ENCODE results near the gene MED4. TPM values are rescaled to one million over a fixed set of nuclear protein-coding genes. Genes with fewer than 3 reads are reported as not detected.
A peak's percentile ranks its signal among the peaks of the same experiment; 100 is the strongest.

Gene MED4
- total and polyA plus RNA-seq, 2 experiments from 2014 or later = 29.0 to 92.5 TPM

DNA sequence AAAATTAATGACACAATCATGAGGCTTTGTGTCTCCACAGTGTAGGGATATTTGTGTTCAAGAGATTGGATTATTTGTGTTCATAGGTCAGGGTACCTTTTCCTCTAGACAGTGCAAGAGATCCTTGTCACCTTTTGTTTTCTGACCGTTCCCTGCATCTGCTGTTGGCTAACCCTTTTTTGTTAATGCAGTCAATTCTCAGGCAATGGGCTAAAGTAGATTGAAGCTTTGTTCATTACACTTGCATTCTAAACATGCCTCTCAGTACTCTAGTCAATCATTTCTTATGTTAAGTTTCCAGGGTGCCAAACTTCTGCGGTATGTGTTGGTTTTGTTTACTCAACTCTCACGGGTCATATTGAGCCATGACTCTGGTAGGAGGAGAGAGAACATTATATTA, 1.8 kb upstream of the MED4 start:
- Mint-ChIP-seq H3K9me3 (no peaks in the 10 kb centered on the region), H3K27ac (no peak overlapping the region), H3K36me3 (ENCODE audit: low read depth) (peaks cover 3% of the 10 kb centered on the region; the same call in 1 of the 3 replicates), H3K4me1 (peaks cover 21% of the 10 kb centered on the region), H3K27me3 (ENCODE audit: insufficient read depth, low read depth, poor library complexity) (peaks cover 3% of the 10 kb centered on the region), H3K4me3 (no peak overlapping the region)
- no peaks in the 10 kb centered on the region for H3K27me3 ChIP-seq (ENCODE audit: insufficient read depth)
- H2AFZ ChIP-seq = 0 out of 2 replicates have a peak overlapping the region, but pooled peaks have one; percentile 3
- DNase-seq (ENCODE audit: low spot score) = peak; percentile 42
- H3K79me2 ChIP-seq (replicated peaks; ENCODE audit: insufficient read depth) = peaks cover 32% of the 10 kb centered on the region
- H3K4me3 ChIP-seq = no peak overlapping the region
- H3K27ac ChIP-seq (ENCODE audit: low read depth) = no peak overlapping the region
- no peak; the same call in 2 of the 3 replicates for ATAC-seq
- no peaks in the 10 kb centered on the region; the same call in 1 of the 2 replicates for H3K9me2 ChIP-seq (ENCODE audit: insufficient read depth)
- H3F3A ChIP-seq (replicated peaks; ENCODE audit: low read depth) = no peaks in the 10 kb centered on the region
- TF ChIP-seq, protein P1, sequence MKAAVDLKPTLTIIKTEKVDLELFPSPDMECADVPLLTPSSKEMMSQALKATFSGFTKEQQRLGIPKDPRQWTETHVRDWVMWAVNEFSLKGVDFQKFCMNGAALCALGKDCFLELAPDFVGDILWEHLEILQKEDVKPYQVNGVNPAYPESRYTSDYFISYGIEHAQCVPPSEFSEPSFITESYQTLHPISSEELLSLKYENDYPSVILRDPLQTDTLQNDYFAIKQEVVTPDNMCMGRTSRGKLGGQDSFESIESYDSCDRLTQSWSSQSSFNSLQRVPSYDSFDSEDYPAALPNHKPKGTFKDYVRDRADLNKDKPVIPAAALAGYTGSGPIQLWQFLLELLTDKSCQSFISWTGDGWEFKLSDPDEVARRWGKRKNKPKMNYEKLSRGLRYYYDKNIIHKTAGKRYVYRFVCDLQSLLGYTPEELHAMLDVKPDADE (IDR thresholded peaks at IDR 0.05) = no peak
- TF ChIP-seq NANOG (IDR thresholded peaks at IDR 0.05; ENCODE audit: borderline replicate concordance) = peak; percentile 17; the same call in 1 of the 2 replicates
- H3K4me1 ChIP-seq (ENCODE audit: insufficient read depth) = peaks cover 13% of the 10 kb centered on the region
- H3K4me2 ChIP-seq = 0 out of 2 replicates have a peak overlapping the region, but pooled peaks have one; percentile 20
- H3K36me3 ChIP-seq (ENCODE audit: insufficient read depth) = no peaks in the 10 kb centered on the region
- H4K20me1 ChIP-seq (replicated peaks; ENCODE audit: insufficient read depth) = no peaks in the 10 kb centered on the region; the same call in 1 of the 2 replicates

DNA sequence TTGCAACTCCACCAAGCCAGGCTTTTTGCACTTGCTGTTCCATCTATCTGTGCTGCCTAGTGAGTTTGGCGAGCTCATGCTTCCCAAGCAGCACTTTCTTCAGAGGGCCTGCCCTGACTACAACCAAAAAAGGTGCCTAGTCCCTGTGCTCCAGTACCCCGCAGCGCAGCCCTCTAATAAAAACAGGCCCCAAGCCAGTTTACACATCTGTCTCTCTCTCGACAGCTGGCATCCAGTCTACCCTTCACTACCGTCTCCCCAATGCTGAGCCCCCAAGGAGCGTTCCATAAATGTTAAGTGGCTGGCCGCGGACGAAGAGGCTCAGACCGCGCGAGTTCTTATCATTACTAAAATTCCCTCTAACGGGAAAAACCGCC, 512 bp downstream of the MED4 start:
- H3K27me3 ChIP-seq (ENCODE audit: insufficient read depth) = no peaks in the 10 kb centered on the region
- H3K9me2 ChIP-seq (ENCODE audit: insufficient read depth) = no peaks in the 10 kb centered on the region; the same call in 1 of the 2 replicates
- no peaks in the 10 kb centered on the region for H3K9me3 Mint-ChIP-seq
- H3K79me2 ChIP-seq (replicated peaks; ENCODE audit: insufficient read depth) = peaks cover 54% of the 10 kb centered on the region
- H3K27ac Mint-ChIP-seq = peak overlapping the region; percentile 97
- H3K4me1 Mint-ChIP-seq = peaks cover 21% of the 10 kb centered on the region
- peaks cover 3% of the 10 kb centered on the region for H3K27me3 Mint-ChIP-seq (ENCODE audit: insufficient read depth, low read depth, poor library complexity)
- H3K4me2 ChIP-seq = peak overlapping the region; percentile 93
- peaks cover 13% of the 10 kb centered on the region for H3K4me1 ChIP-seq (ENCODE audit: insufficient read depth)
- ATAC-seq (peak; percentile 21), DNase-seq (ENCODE audit: low spot score) (peak; percentile 24)
- peaks cover 10% of the 10 kb centered on the region; the same call in 1 of the 2 replicates for H4K20me1 ChIP-seq (replicated peaks; ENCODE audit: insufficient read depth)
- 0 out of 2 replicates have a peak overlapping the region, but pooled peaks have one; percentile 52 for H3K27ac ChIP-seq (ENCODE audit: low read depth)
- H3K36me3 Mint-ChIP-seq (ENCODE audit: low read depth) = peaks cover 3% of the 10 kb centered on the region; the same call in 1 of the 3 replicates
- H3F3A ChIP-seq (replicated peaks; ENCODE audit: low read depth) = no peaks in the 10 kb centered on the region
- H3K4me3 Mint-ChIP-seq = peak overlapping the region; percentile 99
- H3K4me3 ChIP-seq = peak overlapping the region; percentile 89
- no peaks in the 10 kb centered on the region for H3K36me3 ChIP-seq (ENCODE audit: insufficient read depth)
- peak overlapping the region; percentile 63; the same call in 1 of the 2 replicates for H2AFZ ChIP-seq
- TF ChIP-seq ZNF114 (CRISPR knock-in tag; IDR thresholded peaks at IDR 0.05) = no peak
- TF ChIP-seq NANOG (IDR thresholded peaks at IDR 0.05; ENCODE audit: borderline replicate concordance) = no peak
- TF ChIP-seq JUNB (IDR thresholded peaks at IDR 0.05; ENCODE audit: unreplicated experiment) = no peak
- TF ChIP-seq ZNF331 (CRISPR knock-in tag; IDR thresholded peaks at IDR 0.05; ENCODE audit: low read depth) = no peak
- TF ChIP-seq, protein P2, sequence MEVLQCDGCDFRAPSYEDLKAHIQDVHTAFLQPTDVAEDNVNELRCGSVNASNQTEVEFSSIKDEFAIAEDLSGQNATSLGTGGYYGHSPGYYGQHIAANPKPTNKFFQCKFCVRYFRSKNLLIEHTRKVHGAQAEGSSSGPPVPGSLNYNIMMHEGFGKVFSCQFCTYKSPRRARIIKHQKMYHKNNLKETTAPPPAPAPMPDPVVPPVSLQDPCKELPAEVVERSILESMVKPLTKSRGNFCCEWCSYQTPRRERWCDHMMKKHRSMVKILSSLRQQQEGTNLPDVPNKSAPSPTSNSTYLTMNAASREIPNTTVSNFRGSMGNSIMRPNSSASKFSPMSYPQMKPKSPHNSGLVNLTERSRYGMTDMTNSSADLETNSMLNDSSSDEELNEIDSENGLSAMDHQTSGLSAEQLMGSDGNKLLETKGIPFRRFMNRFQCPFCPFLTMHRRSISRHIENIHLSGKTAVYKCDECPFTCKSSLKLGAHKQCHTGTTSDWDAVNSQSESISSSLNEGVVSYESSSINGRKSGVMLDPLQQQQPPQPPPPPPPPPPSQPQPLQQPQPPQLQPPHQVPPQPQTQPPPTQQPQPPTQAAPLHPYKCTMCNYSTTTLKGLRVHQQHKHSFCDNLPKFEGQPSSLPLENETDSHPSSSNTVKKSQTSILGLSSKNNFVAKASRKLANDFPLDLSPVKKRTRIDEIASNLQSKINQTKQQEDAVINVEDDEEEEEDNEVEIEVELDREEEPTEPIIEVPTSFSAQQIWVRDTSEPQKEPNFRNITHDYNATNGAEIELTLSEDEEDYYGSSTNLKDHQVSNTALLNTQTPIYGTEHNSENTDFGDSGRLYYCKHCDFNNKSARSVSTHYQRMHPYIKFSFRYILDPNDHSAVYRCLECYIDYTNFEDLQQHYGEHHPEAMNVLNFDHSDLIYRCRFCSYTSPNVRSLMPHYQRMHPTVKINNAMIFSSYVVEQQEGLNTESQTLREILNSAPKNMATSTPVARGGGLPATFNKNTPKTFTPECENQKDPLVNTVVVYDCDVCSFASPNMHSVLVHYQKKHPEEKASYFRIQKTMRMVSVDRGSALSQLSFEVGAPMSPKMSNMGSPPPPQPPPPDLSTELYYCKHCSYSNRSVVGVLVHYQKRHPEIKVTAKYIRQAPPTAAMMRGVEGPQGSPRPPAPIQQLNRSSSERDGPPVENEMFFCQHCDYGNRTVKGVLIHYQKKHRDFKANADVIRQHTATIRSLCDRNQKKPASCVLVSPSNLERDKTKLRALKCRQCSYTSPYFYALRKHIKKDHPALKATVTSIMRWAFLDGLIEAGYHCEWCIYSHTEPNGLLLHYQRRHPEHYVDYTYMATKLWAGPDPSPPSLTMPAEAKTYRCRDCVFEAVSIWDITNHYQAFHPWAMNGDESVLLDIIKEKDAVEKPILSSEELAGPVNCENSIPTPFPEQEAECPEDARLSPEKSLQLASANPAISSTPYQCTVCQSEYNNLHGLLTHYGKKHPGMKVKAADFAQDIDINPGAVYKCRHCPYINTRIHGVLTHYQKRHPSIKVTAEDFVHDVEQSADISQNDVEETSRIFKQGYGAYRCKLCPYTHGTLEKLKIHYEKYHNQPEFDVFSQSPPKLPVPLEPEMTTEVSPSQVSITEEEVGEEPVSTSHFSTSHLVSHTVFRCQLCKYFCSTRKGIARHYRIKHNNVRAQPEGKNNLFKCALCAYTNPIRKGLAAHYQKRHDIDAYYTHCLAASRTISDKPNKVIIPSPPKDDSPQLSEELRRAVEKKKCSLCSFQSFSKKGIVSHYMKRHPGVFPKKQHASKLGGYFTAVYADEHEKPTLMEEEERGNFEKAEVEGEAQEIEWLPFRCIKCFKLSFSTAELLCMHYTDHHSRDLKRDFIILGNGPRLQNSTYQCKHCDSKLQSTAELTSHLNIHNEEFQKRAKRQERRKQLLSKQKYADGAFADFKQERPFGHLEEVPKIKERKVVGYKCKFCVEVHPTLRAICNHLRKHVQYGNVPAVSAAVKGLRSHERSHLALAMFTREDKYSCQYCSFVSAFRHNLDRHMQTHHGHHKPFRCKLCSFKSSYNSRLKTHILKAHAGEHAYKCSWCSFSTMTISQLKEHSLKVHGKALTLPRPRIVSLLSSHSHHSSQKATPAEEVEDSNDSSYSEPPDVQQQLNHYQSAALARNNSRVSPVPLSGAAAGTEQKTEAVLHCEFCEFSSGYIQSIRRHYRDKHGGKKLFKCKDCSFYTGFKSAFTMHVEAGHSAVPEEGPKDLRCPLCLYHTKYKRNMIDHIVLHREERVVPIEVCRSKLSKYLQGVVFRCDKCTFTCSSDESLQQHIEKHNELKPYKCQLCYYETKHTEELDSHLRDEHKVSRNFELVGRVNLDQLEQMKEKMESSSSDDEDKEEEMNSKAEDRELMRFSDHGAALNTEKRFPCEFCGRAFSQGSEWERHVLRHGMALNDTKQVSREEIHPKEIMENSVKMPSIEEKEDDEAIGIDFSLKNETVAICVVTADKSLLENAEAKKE (CRISPR knock-in tag; IDR thresholded peaks at IDR 0.05) = no peak
- no peak for TF ChIP-seq POLR2AphosphoS5 (IDR thresholded peaks at IDR 0.05; ENCODE audit: low read depth)
- TF ChIP-seq, protein P3, sequence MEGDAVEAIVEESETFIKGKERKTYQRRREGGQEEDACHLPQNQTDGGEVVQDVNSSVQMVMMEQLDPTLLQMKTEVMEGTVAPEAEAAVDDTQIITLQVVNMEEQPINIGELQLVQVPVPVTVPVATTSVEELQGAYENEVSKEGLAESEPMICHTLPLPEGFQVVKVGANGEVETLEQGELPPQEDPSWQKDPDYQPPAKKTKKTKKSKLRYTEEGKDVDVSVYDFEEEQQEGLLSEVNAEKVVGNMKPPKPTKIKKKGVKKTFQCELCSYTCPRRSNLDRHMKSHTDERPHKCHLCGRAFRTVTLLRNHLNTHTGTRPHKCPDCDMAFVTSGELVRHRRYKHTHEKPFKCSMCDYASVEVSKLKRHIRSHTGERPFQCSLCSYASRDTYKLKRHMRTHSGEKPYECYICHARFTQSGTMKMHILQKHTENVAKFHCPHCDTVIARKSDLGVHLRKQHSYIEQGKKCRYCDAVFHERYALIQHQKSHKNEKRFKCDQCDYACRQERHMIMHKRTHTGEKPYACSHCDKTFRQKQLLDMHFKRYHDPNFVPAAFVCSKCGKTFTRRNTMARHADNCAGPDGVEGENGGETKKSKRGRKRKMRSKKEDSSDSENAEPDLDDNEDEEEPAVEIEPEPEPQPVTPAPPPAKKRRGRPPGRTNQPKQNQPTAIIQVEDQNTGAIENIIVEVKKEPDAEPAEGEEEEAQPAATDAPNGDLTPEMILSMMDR (conservative IDR thresholded peaks at IDR 0.05; ENCODE audit: low read depth in 2 of 2) = no peak
- no peak for TF ChIP-seq STAT1 (IDR thresholded peaks at IDR 0.05; ENCODE audit: unreplicated experiment)
- no peak for TF ChIP-seq CREB1 (CRISPR knock-in tag; IDR thresholded peaks at IDR 0.05; ENCODE audit: low read depth)
